MCF 10A (cell line): ENCODE results near the gene ETNK2. TPM values are rescaled to one million over a fixed set of nuclear protein-coding genes. Genes with fewer than 3 reads are reported as not detected.
A peak's percentile ranks its signal among the peaks of the same experiment; 100 is the strongest.

ENCODE experiments used
- BruUV-seq: library from RNA; stranded (reverse); fragments of 400-500 nt; replicated peaks from 2 replicates; lab custom pipeline; 2021; lab: Mats Ljungman, UMichigan
- CTCF ChIA-PET: fragments of 300-600 bp; sonication (Branson Sonifier 250); formaldehyde crosslinking; extraction: SDS; loops from one replicate; lab custom pipeline; 2021; ENCODE audit warnings: antibody characterized with exemption, inconsistent platforms; lab: Yijun Ruan, JAX
- POLR2A ChIA-PET: fragments of 300-600, 350-650 bp; sonication (Branson Sonifier 250); formaldehyde crosslinking; extraction: SDS; loops from one replicate; lab custom pipeline; 2020; ENCODE audit warnings: antibody characterized with exemption, inconsistent platforms; lab: Yijun Ruan, JAX
- DNase-seq: peaks from one replicate; pipeline ENCODE4 v3.0.0-alpha.2; 2018; ENCODE audit not compliant: unreplicated experiment
- H3K27ac Mint-ChIP-seq: one replicate; pipeline ENCODE4 v1.8.0; 2022; ENCODE audit warnings: mild to moderate bottlenecking, low read depth, mixed read lengths; ENCODE audit not compliant: unreplicated experiment
- H3K27me3 Mint-ChIP-seq: one replicate; pipeline ENCODE4 v1.8.0; 2022; ENCODE audit warnings: mixed read lengths; ENCODE audit not compliant: insufficient read depth, unreplicated experiment
- H3K36me3 Mint-ChIP-seq: one replicate; pipeline ENCODE4 v1.8.0; 2022; ENCODE audit warnings: mild to moderate bottlenecking, moderate library complexity, mixed read lengths; ENCODE audit not compliant: insufficient read depth, unreplicated experiment
- H3K4me1 Mint-ChIP-seq: one replicate; pipeline ENCODE4 v1.8.0; 2022; ENCODE audit warnings: mixed read lengths; ENCODE audit not compliant: insufficient read depth, unreplicated experiment
- H3K4me3 Mint-ChIP-seq: one replicate; pipeline ENCODE4 v1.8.0; 2022; ENCODE audit warnings: mild to moderate bottlenecking, moderate library complexity, mixed read lengths; ENCODE audit not compliant: unreplicated experiment
- H3K9me3 Mint-ChIP-seq: one replicate; pipeline ENCODE4 v1.8.0; 2022; ENCODE audit warnings: mixed read lengths; ENCODE audit not compliant: unreplicated experiment
- intact Hi-C: fragments of 100-400 bp; cut with micrococcal nuclease; formaldehyde crosslinking; loops from 2 replicates; pipeline ENCODE4 v1.14.1; 2022
- total RNA-seq: library from RNA; stranded (reverse); gene quantifications from 2 replicates; pipeline ENCODE4 v1.2.3, GENCODE V29; 2022
- TF ChIP-seq, protein P1 (sequence below): fragments of 200-600 bp; IDR thresholded peaks from one replicate; pipeline ENCODE4 v1.8.0; 2022; ENCODE audit warnings: antibody characterized with exemption, mild to moderate bottlenecking; ENCODE audit not compliant: unreplicated experiment

Gene ETNK2
- total RNA-seq, 1 experiment from 2014 or later: 9.5 TPM

DNA sequence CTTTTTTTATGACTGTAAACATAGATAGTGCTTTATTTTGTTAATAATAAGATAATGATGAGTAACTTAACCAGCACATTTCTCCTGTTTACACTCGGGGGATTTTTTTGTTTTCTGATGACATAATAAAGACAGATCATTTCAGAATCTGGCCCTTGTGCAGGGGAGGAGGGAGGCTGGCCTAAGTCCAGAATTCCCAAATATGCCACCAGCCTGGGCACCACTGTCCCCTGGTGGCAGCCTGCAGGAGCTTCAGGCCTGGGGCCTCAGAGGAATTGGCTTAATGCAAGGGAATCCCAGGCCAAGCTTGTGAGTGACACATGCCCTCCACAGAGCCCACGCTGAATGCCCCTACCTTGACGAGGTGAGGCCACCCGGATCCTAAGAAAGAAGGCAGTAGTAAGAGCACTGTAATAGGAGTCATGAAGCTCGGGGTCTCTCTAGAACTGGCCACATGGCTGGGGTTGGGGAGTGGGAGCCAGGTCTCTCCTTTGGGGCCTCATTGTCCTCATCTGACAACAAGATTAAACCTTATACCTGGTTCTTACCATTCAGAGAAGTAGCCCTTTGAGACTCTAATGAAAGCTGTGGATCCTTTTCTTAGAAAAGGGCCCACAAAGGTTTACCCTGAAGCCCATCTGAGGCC, 24.1 kb downstream of the ETNK2 start:
- Mint-ChIP-seq H3K36me3 (peaks cover 39% of the 10 kb centered on the region), H3K4me3 (no peak overlapping the region)
- POLR2A ChIA-PET: interaction anchor here (0.6 to 8.3 kb wide), 9 partner anchors 9 to 300 kb away, joined by 3 to 174 read pairs (median 4); partner anchors contain the start of genes SNRPE and SOX13

DNA sequence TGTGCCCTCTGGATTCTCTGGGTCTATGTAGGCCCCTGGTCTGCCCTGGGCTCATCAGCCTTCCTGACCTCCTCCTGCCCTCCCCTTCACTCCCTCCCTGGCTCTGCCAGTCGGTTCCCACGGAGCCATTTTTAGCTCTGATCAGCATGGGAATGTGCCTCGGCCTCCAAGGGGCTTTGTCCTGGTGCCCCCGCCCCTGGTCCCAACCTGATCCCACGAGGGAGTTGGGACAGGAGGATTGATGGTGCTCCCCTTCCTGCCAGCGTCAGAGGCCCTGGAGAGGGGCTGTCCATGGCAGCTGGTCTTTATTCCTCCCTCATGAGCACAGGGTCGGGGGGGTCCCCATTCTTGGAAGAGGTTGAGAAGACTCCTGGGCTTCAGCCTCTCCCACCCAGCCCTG, 24.9 kb downstream of the ETNK2 start:
- H3K27me3 Mint-ChIP-seq: no peaks in the 10 kb centered on the region
- DNase-seq: no peak
- H3K36me3 Mint-ChIP-seq: peaks cover 35% of the 10 kb centered on the region
- intact Hi-C loops: loop anchor here (1.0 to 10.0 kb wide), 7 partner anchors 54 to 785 kb away; partner anchors contain the start of genes ATP2B4, SNRPE and SOX13
- H3K4me3 Mint-ChIP-seq: no peak overlapping the region
- ChIA-PET POLR2A (interaction anchor here (1.0 to 8.3 kb wide), 5 partner anchors 10 to 265 kb away, joined by 4 to 174 read pairs (median 38); partner anchors contain the start of genes SNRPE and SOX13), CTCF (interaction anchor here (0.6 to 16.6 kb wide), 7 partner anchors 12 to 269 kb away, joined by 3 to 452 read pairs (median 59); partner anchors contain the start of genes ETNK2, SNRPE and SOX13)
- no peaks in the 10 kb centered on the region for H3K9me3 Mint-ChIP-seq
- no TSS peak for BruUV-seq
- TF ChIP-seq, protein P1, sequence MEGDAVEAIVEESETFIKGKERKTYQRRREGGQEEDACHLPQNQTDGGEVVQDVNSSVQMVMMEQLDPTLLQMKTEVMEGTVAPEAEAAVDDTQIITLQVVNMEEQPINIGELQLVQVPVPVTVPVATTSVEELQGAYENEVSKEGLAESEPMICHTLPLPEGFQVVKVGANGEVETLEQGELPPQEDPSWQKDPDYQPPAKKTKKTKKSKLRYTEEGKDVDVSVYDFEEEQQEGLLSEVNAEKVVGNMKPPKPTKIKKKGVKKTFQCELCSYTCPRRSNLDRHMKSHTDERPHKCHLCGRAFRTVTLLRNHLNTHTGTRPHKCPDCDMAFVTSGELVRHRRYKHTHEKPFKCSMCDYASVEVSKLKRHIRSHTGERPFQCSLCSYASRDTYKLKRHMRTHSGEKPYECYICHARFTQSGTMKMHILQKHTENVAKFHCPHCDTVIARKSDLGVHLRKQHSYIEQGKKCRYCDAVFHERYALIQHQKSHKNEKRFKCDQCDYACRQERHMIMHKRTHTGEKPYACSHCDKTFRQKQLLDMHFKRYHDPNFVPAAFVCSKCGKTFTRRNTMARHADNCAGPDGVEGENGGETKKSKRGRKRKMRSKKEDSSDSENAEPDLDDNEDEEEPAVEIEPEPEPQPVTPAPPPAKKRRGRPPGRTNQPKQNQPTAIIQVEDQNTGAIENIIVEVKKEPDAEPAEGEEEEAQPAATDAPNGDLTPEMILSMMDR: no peak
- peaks cover 52% of the 10 kb centered on the region for H3K4me1 Mint-ChIP-seq
- H3K27ac Mint-ChIP-seq: no peak overlapping the region

More for the DNA sequence above, 24.1 kb downstream of the ETNK2 start:
- Mint-ChIP-seq H3K4me1 (peaks cover 55% of the 10 kb centered on the region), H3K9me3 (no peaks in the 10 kb centered on the region), H3K27me3 (no peaks in the 10 kb centered on the region), H3K27ac (peak overlapping the region; percentile 63)
- TF ChIP-seq, protein P1: peak; percentile 100
- DNase-seq: peak; percentile 96
- intact Hi-C loops: loop anchor here (1.0 to 10.0 kb wide), 8 partner anchors 54 to 785 kb away; partner anchors contain the start of genes ATP2B4, SNRPE and SOX13
- no TSS peak for BruUV-seq
- CTCF ChIA-PET: interaction anchor here (0.6 to 16.6 kb wide), 40 partner anchors 11 to 1481 kb away, joined by 3 to 452 read pairs (median 6); partner anchors contain the start of genes ETNK2, SNRPE and SOX13

DNA sequence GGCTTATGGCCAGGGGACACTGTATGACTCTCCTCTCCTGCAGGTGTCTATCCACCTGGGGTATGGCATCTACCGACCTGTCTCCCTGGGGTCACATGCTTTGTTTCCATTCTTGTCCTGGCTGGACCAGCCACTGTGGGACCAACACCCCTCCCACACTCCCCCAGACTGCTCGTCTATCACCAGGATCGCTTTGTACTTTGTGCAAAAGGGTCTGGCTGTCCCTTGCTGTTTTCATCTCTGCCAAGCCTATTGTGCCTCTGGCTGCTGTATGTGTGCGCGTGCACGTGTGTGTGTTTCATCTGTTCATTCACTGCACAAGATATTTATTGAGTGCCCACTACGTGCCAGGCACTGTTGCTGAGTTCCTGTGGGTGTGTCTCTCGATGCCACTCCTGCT, 25.5 kb downstream of the ETNK2 start:
- BruUV-seq: no TSS peak
- no peak overlapping the region for H3K4me3 Mint-ChIP-seq
- no peak for DNase-seq
- H3K27me3 Mint-ChIP-seq: no peaks in the 10 kb centered on the region
- TF ChIP-seq, protein P1: no peak
- CTCF ChIA-PET: interaction anchor here (0.6 to 16.6 kb wide), 4 partner anchors 13 to 268 kb away, joined by 3 to 452 read pairs (median 47); no protein-coding TSS in a partner anchor
- intact Hi-C loops: loop anchor here (5.0 to 10.0 kb wide), 4 partner anchors 69 to 784 kb away; partner anchors contain the start of gene ATP2B4
- POLR2A ChIA-PET: interaction anchor here (1.2 to 8.3 kb wide), 2 partner anchors 53 to 255 kb away, joined by 4 to 122 read pairs; partner anchors contain the start of gene SOX13
- no peak overlapping the region for H3K27ac Mint-ChIP-seq
- H3K36me3 Mint-ChIP-seq: peaks cover 30% of the 10 kb centered on the region
- peaks cover 46% of the 10 kb centered on the region for H3K4me1 Mint-ChIP-seq
- H3K9me3 Mint-ChIP-seq: no peaks in the 10 kb centered on the region
